GM21381 (cell line): Measurements from ENCODE around the gene NDUFB1.

Experiments used
- ATAC-seq: cut with Tn5 transposase; IDR thresholded peaks from one replicate; pipeline ENCODE4 v1.9.1; 2021; ENCODE audit warnings: mild to moderate bottlenecking, moderate library complexity; ENCODE audit not compliant: unreplicated experiment

Gene NDUFB1

DNA sequence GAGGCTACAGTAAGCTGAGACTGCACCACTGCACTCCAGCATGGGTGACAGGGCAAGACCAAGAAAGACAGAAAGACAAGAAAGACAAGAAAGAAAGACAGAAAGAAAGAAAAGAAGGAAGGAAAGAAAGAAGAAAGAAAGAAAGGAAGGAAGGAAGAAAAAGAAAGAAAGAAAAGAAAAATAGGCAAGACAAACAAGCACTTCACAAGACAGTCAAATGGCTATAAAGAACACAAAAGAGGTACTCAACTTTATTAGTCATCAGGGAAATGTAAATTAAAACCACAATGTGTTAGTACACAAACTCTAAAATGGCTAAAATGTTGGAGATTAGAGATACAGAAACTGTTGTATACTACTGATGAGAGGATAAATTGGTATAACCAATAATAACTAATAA, 21.7 kb downstream of the NDUFB1 start:
- ATAC-seq = no peak

DNA sequence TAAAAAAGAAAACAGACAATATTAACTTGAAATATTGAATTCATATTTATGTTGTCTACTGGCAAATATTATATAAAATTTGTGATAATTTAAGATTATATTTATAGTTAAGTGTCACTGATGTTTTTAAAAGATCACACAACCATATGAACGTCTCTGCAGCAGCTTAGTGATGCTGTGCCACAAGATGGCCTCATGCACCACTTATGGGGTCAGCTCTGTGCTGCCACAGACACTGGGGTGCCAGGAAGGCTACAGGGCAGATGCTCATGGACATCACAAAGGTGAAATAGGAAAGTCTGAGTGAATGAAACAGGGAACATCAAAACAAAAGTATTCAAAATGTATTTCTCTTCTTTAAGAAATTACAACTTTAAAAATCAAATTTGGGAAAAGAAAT, 28.2 kb downstream of the NDUFB1 start:
- no peak for ATAC-seq

DNA sequence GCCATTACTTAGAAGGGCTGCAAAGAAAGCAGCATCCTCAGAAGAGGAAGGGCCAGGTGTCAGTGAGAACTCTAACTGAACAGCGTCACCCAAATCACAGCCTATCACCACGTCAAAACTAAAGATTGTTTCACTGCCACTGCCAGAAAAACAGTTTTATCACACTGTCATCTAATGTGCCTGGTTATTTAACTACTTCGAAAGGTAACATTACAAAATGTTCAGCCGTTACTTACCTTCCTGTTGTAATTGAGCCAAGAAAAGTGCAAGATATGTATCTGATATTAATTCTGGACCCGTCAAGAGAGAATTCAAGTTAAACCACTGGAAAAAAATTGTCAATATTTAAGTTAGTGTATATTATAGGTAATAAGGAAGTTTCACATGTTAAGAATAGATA, 33.0 kb downstream of the NDUFB1 start:
- ATAC-seq = no peak

DNA sequence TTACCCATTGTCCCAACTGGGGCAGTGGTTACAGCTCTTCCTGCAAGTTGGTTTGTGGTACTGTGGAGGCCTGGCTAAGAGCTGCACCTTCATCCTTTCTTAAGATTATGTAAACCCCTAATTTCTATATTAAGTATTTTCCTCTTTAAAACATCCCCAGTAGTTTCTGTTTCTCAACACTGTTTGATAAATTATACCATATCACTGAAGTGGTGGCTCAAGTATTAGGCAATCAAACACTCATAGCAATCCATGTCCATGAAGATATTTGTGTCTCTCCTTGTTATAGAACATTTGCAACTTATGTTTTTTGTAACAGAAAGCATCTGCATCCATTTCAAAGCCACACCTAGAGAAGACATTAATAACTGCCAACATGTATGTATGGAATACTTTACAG, 47.0 kb downstream of the NDUFB1 start:
- ATAC-seq = no peak
